OCI-LY7 (cell line): Measurements from ENCODE around the gene OSBPL6. TPM values are rescaled to one million over a fixed set of nuclear protein-coding genes. Genes with fewer than 3 reads are reported as not detected.

Experiments used
- BruUV-seq: library from RNA; stranded (reverse); fragments of 400-500 nt; replicated peaks from 2 replicates; lab custom pipeline; 2021; lab: Mats Ljungman, UMichigan
- CTCF ChIA-PET: fragments of 300-600 bp; sonication (Branson Sonifier 250); formaldehyde crosslinking; loops from one replicate; lab custom pipeline; 2022; ENCODE audit warnings: antibody characterized with exemption; ENCODE audit not compliant: unreplicated experiment; lab: Charles Lee
- POLR2A ChIA-PET: fragments of 300-600 bp; sonication (Branson Sonifier 250); formaldehyde crosslinking; loops from one replicate; lab custom pipeline; 2022; ENCODE audit warnings: antibody characterized with exemption; lab: Charles Lee
- DNase-seq: peaks from one replicate; pipeline ENCODE4 v3.0.0-alpha.2; 2015; ENCODE audit warnings: low spot score
- H2AFZ ChIP-seq: fragments of 200-600 bp; sonication (generic), shearing (Covaris generic); 2 replicates; pipeline ENCODE4 v1.6.1; 2014; ENCODE audit warnings: mild to moderate bottlenecking, antibody characterized with exemption, low read length, moderate library complexity
- H3K27ac ChIP-seq: fragments of 200-600 bp; sonication (generic); 2 replicates; pipeline ENCODE4 v1.5.1; 2014; ENCODE audit warnings: mixed run types, low read depth, mild to moderate bottlenecking, moderate library complexity, low read length, inconsistent platforms; ENCODE audit not compliant: poor library complexity, severe bottlenecking
- H3K36me3 ChIP-seq: fragments of 200-600 bp; sonication (generic); 2 replicates; pipeline ENCODE4 v1.6.1; 2014; ENCODE audit warnings: mild to moderate bottlenecking, antibody characterized with exemption, low read length, moderate library complexity, mixed read lengths; ENCODE audit not compliant: insufficient read depth
- H3K4me1 ChIP-seq: fragments of 200-600 bp; sonication (generic); 2 replicates; pipeline ENCODE4 v1.5.1; 2014; ENCODE audit warnings: mild to moderate bottlenecking, low read length; ENCODE audit not compliant: insufficient read depth, poor library complexity, severe bottlenecking
- H3K4me2 ChIP-seq: fragments of 200-600 bp; sonication (generic); 2 replicates; pipeline ENCODE4 v1.6.1; 2014; ENCODE audit warnings: mild to moderate bottlenecking, low read length
- H3K4me3 ChIP-seq: fragments of 200-600 bp; sonication (generic); 2 replicates; pipeline ENCODE4 v1.5.1; 2014; ENCODE audit warnings: mild to moderate bottlenecking, low read depth, low read length; ENCODE audit not compliant: poor library complexity, severe bottlenecking
- H3K79me2 ChIP-seq: fragments of 200-600 bp; sonication (generic); 2 replicates; pipeline ENCODE4 v1.6.1; 2016; ENCODE audit warnings: low read depth, mild to moderate bottlenecking, low read length, moderate library complexity, mixed read lengths; ENCODE audit not compliant: insufficient read depth
- H3K9me2 ChIP-seq: fragments of 200-600 bp; sonication (generic); 2 replicates; pipeline ENCODE4 v1.6.1; 2016; ENCODE audit warnings: mild to moderate bottlenecking, low read length, mixed read lengths; ENCODE audit not compliant: insufficient read depth
- H3K9me3 ChIP-seq: fragments of 200-600 bp; sonication (generic); 2 replicates; pipeline ENCODE4 v1.6.1; 2014; ENCODE audit warnings: mild to moderate bottlenecking, mixed run types, low read length, mixed read lengths
- H4K20me1 ChIP-seq: fragments of 200-600 bp; sonication (generic); 2 replicates; pipeline ENCODE4 v1.6.1; 2014; ENCODE audit warnings: mild to moderate bottlenecking, antibody characterized with exemption, low read length, moderate library complexity, mixed read lengths; ENCODE audit not compliant: insufficient read depth
- CTCF ChIP-seq: fragments of 200-600 bp; sonication (generic); conservative IDR thresholded peaks from 2 replicates; pipeline ENCODE4 v1.5.1; 2014; ENCODE audit warnings: mild to moderate bottlenecking, antibody characterized with exemption, low read length, moderate library complexity, mixed read lengths
- EZH2phosphoT487 ChIP-seq: fragments of 200-600 bp; sonication (generic); IDR thresholded peaks from 2 replicates; pipeline ENCODE4 v1.6.1; 2018; ENCODE audit warnings: low read depth, borderline replicate concordance, mild to moderate bottlenecking, mixed run types, antibody characterized with exemption, low read length, moderate library complexity, mixed read lengths
- intact Hi-C: fragments of 100-400 bp; cut with micrococcal nuclease; formaldehyde crosslinking; loops from one replicate; pipeline ENCODE4 v1.10.0; 2022; ENCODE audit not compliant: unreplicated experiment
- total RNA-seq, 2 experiments: library from RNA; depleted of rRNA in 1 of 2; stranded (reverse); fragments of >200 nt in 1 of 2; shearing (Covaris generic) in 1 of 2; gene quantifications; 2 replicates each; pipeline ENCODE4 v1.2.3, GENCODE V29; 2014 to 2022

The OSBPL6 gene
- total RNA-seq, 2 experiments from 2014 or later: not detected

GRCh38 chr2:178307650-178308049, 113.3 kb downstream of the OSBPL6 start:
- Histone ChIP-seq H3K79me2 (no peaks in the 10 kb centered on the region), H3K4me1 (no peaks in the 10 kb centered on the region), H3K9me2 (no peaks in the 10 kb centered on the region), H3K27ac (no peak overlapping the region), H2AFZ (no peak overlapping the region), H4K20me1 (no peaks in the 10 kb centered on the region; the same call in 1 of the 2 replicates), H3K36me3 (no peaks in the 10 kb centered on the region), H3K4me2 (no peak overlapping the region), H3K4me3 (no peak overlapping the region), H3K9me3 (no peaks in the 10 kb centered on the region)
- TF ChIP-seq EZH2phosphoT487: no peak
- ChIA-PET CTCF (no interaction called here), POLR2A (no interaction called here)
- no TSS peak for BruUV-seq
- intact Hi-C loops: no loop called here
- no peak for DNase-seq

- no peaks in the 10 kb centered on the region for H3K9me3 ChIP-seq
- H3K4me2 ChIP-seq: no peak overlapping the region
- ChIA-PET CTCF (no interaction called here), POLR2A (interaction anchor here (0.6 to 0.7 kb wide), 2 partner anchors 101 to 592 kb away, joined by 3 to 5 read pairs; no protein-coding TSS in a partner anchor)
- no peaks in the 10 kb centered on the region; the same call in 1 of the 2 replicates for H4K20me1 ChIP-seq
- TF ChIP-seq CTCF (no peak), EZH2phosphoT487 (no peak)
- no peak overlapping the region for H3K4me3 ChIP-seq
- H2AFZ ChIP-seq: no peak overlapping the region
- DNase-seq: no peak
- intact Hi-C loops: no loop called here
- no TSS peak for BruUV-seq
- H3K27ac ChIP-seq: no peak overlapping the region
- H3K9me2 ChIP-seq: no peaks in the 10 kb centered on the region
- H3K36me3 ChIP-seq: no peaks in the 10 kb centered on the region
- H3K4me1 ChIP-seq: no peaks in the 10 kb centered on the region
- H3K79me2 ChIP-seq: no peaks in the 10 kb centered on the region
Observed at GRCh38 chr2:178309541-178309940, 115.2 kb downstream of the OSBPL6 start.

GRCh38 chr2:178315078-178315477, 120.8 kb downstream of the OSBPL6 start:
- intact Hi-C loops: no loop called here
- Histone ChIP-seq H3K79me2 (no peaks in the 10 kb centered on the region), H3K4me3 (no peak overlapping the region), H3K4me1 (no peaks in the 10 kb centered on the region), H4K20me1 (no peaks in the 10 kb centered on the region), H2AFZ (no peak overlapping the region), H3K4me2 (no peak overlapping the region), H3K27ac (no peak overlapping the region), H3K9me3 (no peaks in the 10 kb centered on the region), H3K9me2 (no peaks in the 10 kb centered on the region), H3K36me3 (no peaks in the 10 kb centered on the region)
- POLR2A ChIA-PET: no interaction called here
- no peak for DNase-seq
- CTCF ChIA-PET: no interaction called here
- no peak for TF ChIP-seq EZH2phosphoT487
- no peak for TF ChIP-seq CTCF
- no TSS peak for BruUV-seq
